Activated naive CD4-positive, alpha-beta T cell treated with anti-CD3 and anti-CD28 coated beads, Interleukin-2, amount 50 U/mL, for 24 hours (primary cell): ENCODE measurements around the gene HIGD2A.

Source experiments
- H3K27ac Mint-ChIP-seq: one replicate; pipeline ENCODE4 v1.8.0; 2021; ENCODE audit warnings: mild to moderate bottlenecking, mixed read lengths
- H3K27me3 Mint-ChIP-seq: one replicate; pipeline ENCODE4 v1.8.0; 2021; ENCODE audit warnings: mixed read lengths
- H3K36me3 Mint-ChIP-seq: one replicate; pipeline ENCODE4 v1.8.0; 2021; ENCODE audit warnings: mixed read lengths
- H3K4me1 Mint-ChIP-seq: one replicate; pipeline ENCODE4 v1.8.0; 2021; ENCODE audit warnings: mixed read lengths
- H3K4me3 Mint-ChIP-seq: one replicate; pipeline ENCODE4 v1.8.0; 2021; ENCODE audit warnings: mild to moderate bottlenecking, mixed read lengths
- H3K9me3 Mint-ChIP-seq: one replicate; pipeline ENCODE4 v1.8.0; 2021; ENCODE audit warnings: mixed read lengths

HIGD2A gene

GRCh38 chr5:176364765-176365350 is 23.7 kb upstream of the HIGD2A start:
- H3K27me3 Mint-ChIP-seq = no peaks in the 10 kb centered on the region
- peak overlapping the region; percentile 77 for H3K4me3 Mint-ChIP-seq
- peak overlapping the region; percentile 35 for H3K27ac Mint-ChIP-seq
- H3K36me3 Mint-ChIP-seq = peaks cover 9% of the 10 kb centered on the region
- peaks cover 27% of the 10 kb centered on the region for H3K4me1 Mint-ChIP-seq
- H3K9me3 Mint-ChIP-seq = no peaks in the 10 kb centered on the region

- peak within 1 kb of the TSS; percentile 35 for H3K27ac Mint-ChIP-seq
- peak within 1 kb of the TSS; percentile 77 for H3K4me3 Mint-ChIP-seq
- no peaks in the 10 kb centered on the region for H3K9me3 Mint-ChIP-seq
- no peaks in the 10 kb centered on the region for H3K27me3 Mint-ChIP-seq
- peaks cover 9% of the 10 kb centered on the region for H3K36me3 Mint-ChIP-seq
- H3K4me1 Mint-ChIP-seq = peaks cover 25% of the 10 kb centered on the region
Observed at GRCh38 chr5:176365351-176366231, 23.0 kb upstream of the HIGD2A start, which contains the start of gene ARL10. TSS of gene ARL10 (plus strand) at chr5:176365487. CDS start at chr5:176365564, 77 bp downstream.

- H3K4me3 Mint-ChIP-seq = peak overlapping the region; percentile 84
- H3K36me3 Mint-ChIP-seq = peaks cover 9% of the 10 kb centered on the region
- H3K27me3 Mint-ChIP-seq = no peaks in the 10 kb centered on the region
- H3K27ac Mint-ChIP-seq = peak overlapping the region; percentile 79
- H3K4me1 Mint-ChIP-seq = peaks cover 25% of the 10 kb centered on the region
- H3K9me3 Mint-ChIP-seq = no peaks in the 10 kb centered on the region
Observed at GRCh38 chr5:176366232-176366894, 22.2 kb upstream of the HIGD2A start.

- Mint-ChIP-seq H3K36me3 (peaks cover 9% of the 10 kb centered on the region), H3K4me1 (peaks cover 11% of the 10 kb centered on the region), H3K27me3 (no peaks in the 10 kb centered on the region)
Observed at GRCh38 chr5:176368726-176369125, 19.8 kb upstream of the HIGD2A start.

GRCh38 chr5:176369934-176370711 is 18.4 kb upstream of the HIGD2A start:
- peaks cover 11% of the 10 kb centered on the region for H3K4me1 Mint-ChIP-seq
- H3K4me3 Mint-ChIP-seq = no peak overlapping the region
- H3K36me3 Mint-ChIP-seq = peaks cover 9% of the 10 kb centered on the region
- H3K27ac Mint-ChIP-seq = no peak overlapping the region
- H3K9me3 Mint-ChIP-seq = no peaks in the 10 kb centered on the region
- H3K27me3 Mint-ChIP-seq = no peaks in the 10 kb centered on the region

More at GRCh38 chr5:176368726-176369125, 19.8 kb upstream of the HIGD2A start:
- H3K9me3 Mint-ChIP-seq = no peaks in the 10 kb centered on the region
- no peak overlapping the region for H3K27ac Mint-ChIP-seq
- no peak overlapping the region for H3K4me3 Mint-ChIP-seq

GRCh38 chr5:176371621-176372539 is 16.7 kb upstream of the HIGD2A start:
- Mint-ChIP-seq H3K27me3 (no peaks in the 10 kb centered on the region), H3K36me3 (peaks cover 9% of the 10 kb centered on the region), H3K4me1 (peaks cover 7% of the 10 kb centered on the region), H3K9me3 (no peaks in the 10 kb centered on the region), H3K27ac (no peak overlapping the region), H3K4me3 (no peak overlapping the region)

- Mint-ChIP-seq H3K27ac (no peak overlapping the region), H3K9me3 (no peaks in the 10 kb centered on the region), H3K4me3 (no peak overlapping the region), H3K27me3 (no peaks in the 10 kb centered on the region), H3K36me3 (peaks cover 1% of the 10 kb centered on the region), H3K4me1 (no peaks in the 10 kb centered on the region)
Observed at GRCh38 chr5:176373100-176373818, 15.3 kb upstream of the HIGD2A start.

- peaks cover 9% of the 10 kb centered on the region for H3K4me1 Mint-ChIP-seq
- no peak overlapping the region for H3K4me3 Mint-ChIP-seq
- no peaks in the 10 kb centered on the region for H3K27me3 Mint-ChIP-seq
- peaks cover 4% of the 10 kb centered on the region for H3K36me3 Mint-ChIP-seq
- no peaks in the 10 kb centered on the region for H3K9me3 Mint-ChIP-seq
- H3K27ac Mint-ChIP-seq = no peak overlapping the region
Observed at GRCh38 chr5:176379881-176380280, 8.7 kb upstream of the HIGD2A start.

GRCh38 chr5:176381423-176381822 is 7.1 kb upstream of the HIGD2A start:
- no peak overlapping the region for H3K4me3 Mint-ChIP-seq
- peaks cover 13% of the 10 kb centered on the region for H3K36me3 Mint-ChIP-seq
- peaks cover 23% of the 10 kb centered on the region for H3K4me1 Mint-ChIP-seq
- no peaks in the 10 kb centered on the region for H3K27me3 Mint-ChIP-seq
- no peaks in the 10 kb centered on the region for H3K9me3 Mint-ChIP-seq
- no peak overlapping the region for H3K27ac Mint-ChIP-seq

- no peaks in the 10 kb centered on the region for H3K9me3 Mint-ChIP-seq
- H3K36me3 Mint-ChIP-seq = peaks cover 18% of the 10 kb centered on the region
- no peaks in the 10 kb centered on the region for H3K27me3 Mint-ChIP-seq
- no peak overlapping the region for H3K27ac Mint-ChIP-seq
- peaks cover 28% of the 10 kb centered on the region for H3K4me1 Mint-ChIP-seq
- H3K4me3 Mint-ChIP-seq = no peak overlapping the region
Observed at GRCh38 chr5:176381979-176382378, 6.6 kb upstream of the HIGD2A start.

GRCh38 chr5:176382721-176383120 is 5.8 kb upstream of the HIGD2A start:
- Mint-ChIP-seq H3K9me3 (no peaks in the 10 kb centered on the region), H3K4me1 (peaks cover 33% of the 10 kb centered on the region), H3K27me3 (no peaks in the 10 kb centered on the region), H3K4me3 (no peak overlapping the region), H3K27ac (no peak overlapping the region), H3K36me3 (peaks cover 26% of the 10 kb centered on the region)

GRCh38 chr5:176383248-176383905 is 5.2 kb upstream of the HIGD2A start:
- H3K4me1 Mint-ChIP-seq = peaks cover 33% of the 10 kb centered on the region
- no peak overlapping the region for H3K4me3 Mint-ChIP-seq
- H3K36me3 Mint-ChIP-seq = peaks cover 30% of the 10 kb centered on the region
- H3K27ac Mint-ChIP-seq = no peak overlapping the region
- no peaks in the 10 kb centered on the region for H3K9me3 Mint-ChIP-seq
- H3K27me3 Mint-ChIP-seq = no peaks in the 10 kb centered on the region

- no peaks in the 10 kb centered on the region for H3K27me3 Mint-ChIP-seq
- H3K36me3 Mint-ChIP-seq = peaks cover 31% of the 10 kb centered on the region
- no peak overlapping the region for H3K27ac Mint-ChIP-seq
- H3K9me3 Mint-ChIP-seq = no peaks in the 10 kb centered on the region
- no peak overlapping the region for H3K4me3 Mint-ChIP-seq
- H3K4me1 Mint-ChIP-seq = peaks cover 33% of the 10 kb centered on the region
Observed at GRCh38 chr5:176383961-176384360, 4.6 kb upstream of the HIGD2A start.
